Neural crest cell (in vitro differentiated cells): ENCODE data around the gene SVBP. TPM values are rescaled to one million over a fixed set of nuclear protein-coding genes. Genes with fewer than 3 reads are reported as not detected.
A peak's percentile ranks its signal among the peaks of the same experiment; 100 is the strongest.
"Not testable (repeated sequence)": the region's sequence is repeated elsewhere in the genome, so short reads cannot be mapped to it uniquely, and the experiment has no call there.

Experiments used
- DNase-seq: peaks from one replicate; pipeline ENCODE4 v3.0.0; 2021; ENCODE audit warnings: low read depth, mixed read lengths, low spot score
- H3K27ac Mint-ChIP-seq: one replicate; pipeline ENCODE4 v1.8.0; 2021; ENCODE audit warnings: mild to moderate bottlenecking, mixed read lengths; ENCODE audit not compliant: unreplicated experiment
- H3K27me3 Mint-ChIP-seq: 2 replicates; pipeline ENCODE4 v1.8.0; 2021; ENCODE audit warnings: low read depth, mild to moderate bottlenecking, mixed read lengths
- H3K36me3 Mint-ChIP-seq: 2 replicates; pipeline ENCODE4 v1.8.0; 2021; ENCODE audit warnings: low read depth, mild to moderate bottlenecking, mixed read lengths
- H3K4me1 Mint-ChIP-seq: 2 replicates; pipeline ENCODE4 v1.8.0; 2021; ENCODE audit warnings: mixed read lengths
- H3K4me3 Mint-ChIP-seq: one replicate; pipeline ENCODE4 v1.8.0; 2021; ENCODE audit warnings: mild to moderate bottlenecking, mixed read lengths
- H3K9me3 Mint-ChIP-seq: 2 replicates; pipeline ENCODE4 v1.8.0; 2021; ENCODE audit warnings: mixed read lengths
- CTCF ChIP-seq: fragments of 200-600 bp; sonication (generic); conservative IDR thresholded peaks from 2 replicates; pipeline ENCODE4 v1.5.0; 2021; ENCODE audit warnings: antibody characterized with exemption, mild to moderate bottlenecking
- total RNA-seq: library from RNA; stranded (reverse); gene quantifications from 2 replicates; pipeline ENCODE4 v1.2.1, GENCODE V29; 2021

The SVBP gene
- total RNA-seq, 1 donor from 2014 or later = 46.5 TPM

DNA sequence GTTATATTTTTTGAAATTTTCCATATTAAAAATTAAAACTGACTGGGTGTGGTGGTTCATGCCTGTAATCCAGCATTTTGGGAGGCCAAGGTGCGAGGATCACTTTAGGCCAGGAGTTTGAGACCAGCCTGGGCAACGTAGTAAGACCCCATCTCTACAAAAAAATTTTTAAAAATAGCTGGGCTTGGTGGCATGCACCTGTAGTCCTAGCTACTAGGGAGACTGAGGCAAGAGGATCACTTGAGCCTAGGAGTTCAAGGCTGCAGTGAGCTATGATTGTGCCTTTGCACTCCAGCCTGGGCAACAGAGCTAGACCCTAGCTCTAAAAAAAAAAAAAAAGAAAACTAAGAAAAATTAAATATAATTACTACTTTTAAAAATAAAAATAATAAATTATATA is 4.5 kb upstream of the SVBP start:
- Mint-ChIP-seq H3K9me3 (no peaks in the 10 kb centered on the region), H3K27me3 (no peaks in the 10 kb centered on the region), H3K4me3 (no peak overlapping the region), H3K4me1 (peaks cover 34% of the 10 kb centered on the region), H3K36me3 (no peaks in the 10 kb centered on the region), H3K27ac (no peak overlapping the region)
- no peak for TF ChIP-seq CTCF
- DNase-seq = no peak

- Mint-ChIP-seq H3K4me1 (peaks cover 43% of the 10 kb centered on the region), H3K4me3 (peak overlapping the region; percentile 51), H3K9me3 (no peaks in the 10 kb centered on the region), H3K27me3 (no peaks in the 10 kb centered on the region), H3K27ac (peak overlapping the region; percentile 4), H3K36me3 (no peaks in the 10 kb centered on the region)
- TF ChIP-seq CTCF = no peak
- DNase-seq = no peak
These were observed 3.6 kb upstream of the SVBP start for GRCh38 chr1:42820813-42821212.

DNA sequence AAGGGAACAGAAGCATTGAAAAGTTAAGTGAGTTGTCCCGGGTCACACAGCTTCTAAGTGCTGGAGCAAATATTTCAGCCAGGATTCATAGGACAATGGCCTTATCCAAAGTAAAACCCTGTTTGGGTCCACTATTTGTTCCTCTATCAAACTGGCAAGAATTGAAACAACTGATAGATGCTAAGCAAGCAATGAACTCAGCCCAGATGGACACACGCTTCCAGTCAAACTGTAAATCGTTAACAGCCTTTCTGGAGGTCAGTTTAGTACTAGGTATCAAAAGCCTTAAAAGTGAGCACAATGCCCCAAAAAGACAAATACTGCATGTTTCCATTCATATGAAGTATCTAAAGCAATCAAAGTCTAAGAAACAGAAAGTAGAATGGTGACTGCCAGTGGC is 779 bp upstream of the SVBP start:
- no peaks in the 10 kb centered on the region for H3K27me3 Mint-ChIP-seq

GRCh38 chr1:42817440-42817767 is 207 bp upstream of the SVBP start:
- H3K4me3 Mint-ChIP-seq = peak overlapping the region; percentile 62
- no peaks in the 10 kb centered on the region for H3K9me3 Mint-ChIP-seq
- no peak for TF ChIP-seq CTCF
- peaks cover 35% of the 10 kb centered on the region for H3K4me1 Mint-ChIP-seq
- DNase-seq = no peak
- peaks cover 4% of the 10 kb centered on the region for H3K36me3 Mint-ChIP-seq
- no peaks in the 10 kb centered on the region for H3K27me3 Mint-ChIP-seq
- no peak overlapping the region for H3K27ac Mint-ChIP-seq

More for the DNA sequence above, 779 bp upstream of the SVBP start:
- H3K4me3 Mint-ChIP-seq = peak overlapping the region; percentile 62
- peaks cover 4% of the 10 kb centered on the region for H3K36me3 Mint-ChIP-seq
- peaks cover 41% of the 10 kb centered on the region for H3K4me1 Mint-ChIP-seq
- no peaks in the 10 kb centered on the region for H3K9me3 Mint-ChIP-seq
- H3K27ac Mint-ChIP-seq = no peak overlapping the region
- DNase-seq = no peak
- TF ChIP-seq CTCF = no peak

DNA sequence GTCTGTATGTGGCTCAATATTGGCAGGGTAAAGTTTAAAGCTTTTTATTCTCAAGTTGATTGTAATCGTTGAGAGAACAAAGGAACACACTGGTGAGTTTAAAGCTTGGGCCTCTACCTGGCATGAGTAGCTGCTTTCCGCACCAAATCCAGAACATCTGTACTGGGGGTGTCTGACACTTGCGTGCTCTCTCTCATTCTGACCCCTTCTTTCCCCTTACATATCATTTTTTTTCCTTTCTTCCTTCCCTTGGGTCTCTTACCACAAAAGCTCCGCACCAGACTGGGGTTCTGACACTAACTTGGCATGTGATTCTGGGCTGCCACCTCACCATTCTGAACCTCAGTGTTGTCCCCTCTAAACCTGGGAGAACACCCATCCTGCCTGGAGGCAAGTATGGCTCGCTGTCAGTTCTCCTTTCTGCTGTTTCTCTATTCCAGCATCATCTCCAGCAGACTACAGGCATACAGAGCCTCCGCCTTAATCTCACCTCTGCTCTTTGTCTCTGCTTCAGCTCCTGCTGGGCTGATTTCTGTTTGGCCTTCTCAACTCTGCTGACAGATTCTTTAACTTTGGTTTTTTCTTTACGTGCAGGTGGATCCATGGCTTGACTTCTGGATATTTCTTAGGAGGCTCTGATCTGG is 1.1 kb downstream of the SVBP start:
- no peak for DNase-seq
- no peak for TF ChIP-seq CTCF
- Mint-ChIP-seq H3K27me3 (no peaks in the 10 kb centered on the region), H3K9me3 (no peaks in the 10 kb centered on the region), H3K36me3 (peaks cover 7% of the 10 kb centered on the region), H3K4me3 (peak overlapping the region; percentile 83), H3K4me1 (peaks cover 35% of the 10 kb centered on the region), H3K27ac (peak overlapping the region; percentile 47)

DNA sequence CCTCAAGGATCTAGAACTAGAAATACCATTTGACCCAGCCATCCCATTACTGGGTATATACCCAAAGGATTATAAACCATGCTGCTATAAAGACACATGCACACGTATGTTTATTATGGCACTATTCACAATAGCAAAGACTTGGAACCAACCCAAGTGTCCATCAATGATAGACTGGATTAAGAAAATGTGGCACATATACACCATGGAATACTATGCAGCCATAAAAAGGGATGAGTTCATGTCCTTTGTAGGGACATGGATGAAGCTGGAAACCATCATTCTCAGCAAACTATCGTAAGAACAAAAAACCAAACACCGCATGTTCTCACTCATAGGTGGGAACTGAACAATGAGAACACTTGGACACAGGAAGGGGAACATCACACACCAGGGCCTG is 2.4 kb downstream of the SVBP start:
- not testable (repeated sequence) for H3K27ac Mint-ChIP-seq, H3K36me3 Mint-ChIP-seq, H3K9me3 Mint-ChIP-seq, H3K27me3 Mint-ChIP-seq, DNase-seq
- H3K4me3 Mint-ChIP-seq = peak overlapping the region; percentile 39
- H3K4me1 Mint-ChIP-seq = peaks cover 29% of the 10 kb centered on the region
